Astrocyte of the cerebellum (primary cell): ENCODE data around the gene TAS2R38.

Experiments used
- DNase-seq: peaks from one replicate; pipeline ENCODE4 v3.0.0-alpha.2; 2011; ENCODE audit warnings: low read depth
- H3K4me3 ChIP-seq: 2 replicates; pipeline ENCODE4 v1.5.1; 2011; ENCODE audit warnings: mild to moderate bottlenecking, low read depth, low read length, moderate library complexity
- CTCF ChIP-seq: IDR thresholded peaks from 2 replicates; pipeline ENCODE4 v1.5.1; 2012; ENCODE audit warnings: low read length, low read depth, moderate library complexity, mild to moderate bottlenecking; ENCODE audit errors: missing control alignments
- in situ Hi-C: cut with HindIII; loops from 2 replicates; pipeline ENCODE4 v1.10.0; 2017; ENCODE audit warnings: low sequenced_read_pairs

The TAS2R38 gene

DNA sequence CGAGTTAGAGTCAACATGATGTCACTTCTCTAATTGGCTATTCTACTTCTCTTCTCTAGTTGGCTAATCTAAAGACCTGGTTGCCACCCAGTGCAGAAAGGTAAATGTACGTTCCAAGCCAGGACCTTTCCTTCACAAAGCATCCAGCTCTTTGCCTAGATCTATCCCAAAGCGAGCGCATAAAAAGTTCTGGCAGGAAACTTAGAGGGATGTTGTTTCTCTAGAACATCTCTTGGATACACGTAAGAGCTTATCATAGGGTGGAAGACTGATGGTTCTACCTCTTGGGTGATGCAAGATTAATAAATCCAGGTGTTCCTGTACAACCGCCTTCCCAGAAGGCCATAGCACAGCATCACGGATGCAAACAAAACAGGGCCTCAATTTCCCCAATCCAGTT, at the start of gene TAS2R38:
TSS of gene TAS2R38 (minus strand) at position 101 of the 400 bp plus-strand sequence. CDS start at position 17, 84 bp downstream.
- DNase-seq: no peak
- TF ChIP-seq CTCF: no peak
- in situ Hi-C loops: no loop called here
- H3K4me3 ChIP-seq: no peak within 1 kb of the TSS

- in situ Hi-C loops: no loop called here
- TF ChIP-seq CTCF: no peak
- H3K4me3 ChIP-seq: no peak overlapping the region
- DNase-seq: no peak
Measured at GRCh38 chr7:142018154-142018553, 44.6 kb upstream of the TAS2R38 start.

DNA sequence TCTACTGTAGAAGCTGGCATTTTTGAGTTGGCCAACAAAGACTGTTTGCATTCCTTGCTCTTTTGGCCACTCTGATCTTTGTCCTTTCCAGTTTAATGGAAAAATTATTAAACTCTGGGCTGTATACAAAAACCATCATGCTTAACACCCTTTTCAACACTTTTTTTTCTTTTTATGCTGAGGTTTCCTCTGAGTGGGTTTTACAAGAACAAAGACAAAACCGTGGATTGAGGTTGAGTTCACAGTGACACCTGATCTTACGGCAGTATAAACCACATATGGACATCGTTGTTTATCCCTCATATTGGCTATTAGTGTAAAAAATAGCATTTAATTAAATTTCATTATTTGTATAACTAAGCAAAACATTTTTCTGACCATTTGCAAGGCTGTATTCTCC, 43.9 kb upstream of the TAS2R38 start:
- H3K4me3 ChIP-seq: no peak overlapping the region
- no peak for TF ChIP-seq CTCF
- DNase-seq: no peak
- in situ Hi-C loops: no loop called here

- DNase-seq: no peak
- in situ Hi-C loops: loop anchor here (5.0 kb wide), 1 partner anchor 89 kb away; no protein-coding TSS in a partner anchor
- no peak for TF ChIP-seq CTCF
- H3K4me3 ChIP-seq: no peak overlapping the region
Measured at GRCh38 chr7:142012825-142013511, 39.4 kb upstream of the TAS2R38 start.

- TF ChIP-seq CTCF: no peak
- in situ Hi-C loops: loop anchor here (5.0 kb wide), 1 partner anchor 91 kb away; no protein-coding TSS in a partner anchor
- no peak overlapping the region for H3K4me3 ChIP-seq
- DNase-seq: no peak
Measured at GRCh38 chr7:142010952-142011548, 37.5 kb upstream of the TAS2R38 start.

DNA sequence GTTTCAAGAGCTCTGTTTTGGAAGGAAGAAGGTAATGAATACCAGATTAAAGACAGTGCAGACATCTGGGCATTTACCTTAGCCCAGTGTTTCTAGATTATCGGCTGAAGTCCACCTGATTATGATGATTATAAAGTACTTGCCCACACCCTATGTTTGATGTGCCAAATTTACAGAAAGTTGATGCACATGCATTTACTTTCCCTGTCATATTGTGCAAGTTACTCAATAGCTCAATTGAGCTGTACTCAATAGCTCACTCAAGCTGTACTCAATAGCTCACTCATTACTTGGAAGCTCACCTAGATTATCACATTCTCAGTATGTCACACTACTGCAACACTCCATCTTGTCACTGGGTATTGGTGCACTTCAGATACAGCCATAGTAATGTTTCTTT, 35.6 kb upstream of the TAS2R38 start:
- H3K4me3 ChIP-seq: no peak overlapping the region
- no peak for DNase-seq
- in situ Hi-C loops: no loop called here
- no peak for TF ChIP-seq CTCF
